ENCODE data around the gene KDM3A. TPM values are rescaled to one million over a fixed set of nuclear protein-coding genes. Genes with fewer than 3 reads are reported as not detected.

Gene KDM3A
- total and polyA plus RNA-seq, 2 of the 8 experiments (the other 6 are each of a cell fraction or from before 2014, with no cell fraction given), result 15.8 to 29.2 TPM

DNA sequence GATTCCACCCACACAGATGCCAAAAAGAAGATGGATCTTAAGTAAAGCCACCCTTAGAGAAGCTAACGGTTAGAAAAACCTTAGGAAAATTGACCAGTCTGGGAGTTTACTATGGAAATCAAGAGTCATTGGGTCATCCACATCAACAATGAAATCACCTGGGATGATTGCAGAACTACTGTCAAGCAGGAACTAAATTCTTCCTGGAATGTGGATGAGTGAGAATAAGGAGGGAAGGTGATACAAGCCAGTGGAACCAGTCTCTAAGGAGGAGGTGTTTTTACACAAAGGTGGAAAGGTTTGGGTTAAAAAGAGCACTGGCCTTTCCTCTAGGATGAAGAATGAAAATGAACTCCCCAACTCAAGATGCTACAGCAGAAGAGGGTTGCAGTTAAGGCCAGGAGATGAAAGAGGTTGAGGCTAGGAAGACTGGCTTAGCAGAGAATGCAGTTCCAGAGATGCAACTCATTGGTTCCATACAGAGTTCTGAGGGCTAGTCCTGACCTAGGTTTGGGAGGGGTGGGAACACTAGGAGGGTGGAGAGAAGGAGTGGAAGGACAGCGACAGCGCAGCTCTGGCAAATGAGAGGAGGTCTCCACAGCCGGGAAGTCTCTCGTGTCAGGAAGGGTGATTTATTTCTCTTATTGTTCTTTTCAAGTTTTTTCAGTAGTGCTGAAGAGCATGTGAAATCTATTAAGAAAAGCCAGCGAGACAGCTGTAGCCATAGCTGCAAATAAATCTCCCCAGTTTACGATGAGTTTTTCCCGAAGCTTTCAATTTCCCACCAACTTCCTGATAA is 27.7 kb upstream of the KDM3A start (continued):
- TF ChIP-seq, protein P1, sequence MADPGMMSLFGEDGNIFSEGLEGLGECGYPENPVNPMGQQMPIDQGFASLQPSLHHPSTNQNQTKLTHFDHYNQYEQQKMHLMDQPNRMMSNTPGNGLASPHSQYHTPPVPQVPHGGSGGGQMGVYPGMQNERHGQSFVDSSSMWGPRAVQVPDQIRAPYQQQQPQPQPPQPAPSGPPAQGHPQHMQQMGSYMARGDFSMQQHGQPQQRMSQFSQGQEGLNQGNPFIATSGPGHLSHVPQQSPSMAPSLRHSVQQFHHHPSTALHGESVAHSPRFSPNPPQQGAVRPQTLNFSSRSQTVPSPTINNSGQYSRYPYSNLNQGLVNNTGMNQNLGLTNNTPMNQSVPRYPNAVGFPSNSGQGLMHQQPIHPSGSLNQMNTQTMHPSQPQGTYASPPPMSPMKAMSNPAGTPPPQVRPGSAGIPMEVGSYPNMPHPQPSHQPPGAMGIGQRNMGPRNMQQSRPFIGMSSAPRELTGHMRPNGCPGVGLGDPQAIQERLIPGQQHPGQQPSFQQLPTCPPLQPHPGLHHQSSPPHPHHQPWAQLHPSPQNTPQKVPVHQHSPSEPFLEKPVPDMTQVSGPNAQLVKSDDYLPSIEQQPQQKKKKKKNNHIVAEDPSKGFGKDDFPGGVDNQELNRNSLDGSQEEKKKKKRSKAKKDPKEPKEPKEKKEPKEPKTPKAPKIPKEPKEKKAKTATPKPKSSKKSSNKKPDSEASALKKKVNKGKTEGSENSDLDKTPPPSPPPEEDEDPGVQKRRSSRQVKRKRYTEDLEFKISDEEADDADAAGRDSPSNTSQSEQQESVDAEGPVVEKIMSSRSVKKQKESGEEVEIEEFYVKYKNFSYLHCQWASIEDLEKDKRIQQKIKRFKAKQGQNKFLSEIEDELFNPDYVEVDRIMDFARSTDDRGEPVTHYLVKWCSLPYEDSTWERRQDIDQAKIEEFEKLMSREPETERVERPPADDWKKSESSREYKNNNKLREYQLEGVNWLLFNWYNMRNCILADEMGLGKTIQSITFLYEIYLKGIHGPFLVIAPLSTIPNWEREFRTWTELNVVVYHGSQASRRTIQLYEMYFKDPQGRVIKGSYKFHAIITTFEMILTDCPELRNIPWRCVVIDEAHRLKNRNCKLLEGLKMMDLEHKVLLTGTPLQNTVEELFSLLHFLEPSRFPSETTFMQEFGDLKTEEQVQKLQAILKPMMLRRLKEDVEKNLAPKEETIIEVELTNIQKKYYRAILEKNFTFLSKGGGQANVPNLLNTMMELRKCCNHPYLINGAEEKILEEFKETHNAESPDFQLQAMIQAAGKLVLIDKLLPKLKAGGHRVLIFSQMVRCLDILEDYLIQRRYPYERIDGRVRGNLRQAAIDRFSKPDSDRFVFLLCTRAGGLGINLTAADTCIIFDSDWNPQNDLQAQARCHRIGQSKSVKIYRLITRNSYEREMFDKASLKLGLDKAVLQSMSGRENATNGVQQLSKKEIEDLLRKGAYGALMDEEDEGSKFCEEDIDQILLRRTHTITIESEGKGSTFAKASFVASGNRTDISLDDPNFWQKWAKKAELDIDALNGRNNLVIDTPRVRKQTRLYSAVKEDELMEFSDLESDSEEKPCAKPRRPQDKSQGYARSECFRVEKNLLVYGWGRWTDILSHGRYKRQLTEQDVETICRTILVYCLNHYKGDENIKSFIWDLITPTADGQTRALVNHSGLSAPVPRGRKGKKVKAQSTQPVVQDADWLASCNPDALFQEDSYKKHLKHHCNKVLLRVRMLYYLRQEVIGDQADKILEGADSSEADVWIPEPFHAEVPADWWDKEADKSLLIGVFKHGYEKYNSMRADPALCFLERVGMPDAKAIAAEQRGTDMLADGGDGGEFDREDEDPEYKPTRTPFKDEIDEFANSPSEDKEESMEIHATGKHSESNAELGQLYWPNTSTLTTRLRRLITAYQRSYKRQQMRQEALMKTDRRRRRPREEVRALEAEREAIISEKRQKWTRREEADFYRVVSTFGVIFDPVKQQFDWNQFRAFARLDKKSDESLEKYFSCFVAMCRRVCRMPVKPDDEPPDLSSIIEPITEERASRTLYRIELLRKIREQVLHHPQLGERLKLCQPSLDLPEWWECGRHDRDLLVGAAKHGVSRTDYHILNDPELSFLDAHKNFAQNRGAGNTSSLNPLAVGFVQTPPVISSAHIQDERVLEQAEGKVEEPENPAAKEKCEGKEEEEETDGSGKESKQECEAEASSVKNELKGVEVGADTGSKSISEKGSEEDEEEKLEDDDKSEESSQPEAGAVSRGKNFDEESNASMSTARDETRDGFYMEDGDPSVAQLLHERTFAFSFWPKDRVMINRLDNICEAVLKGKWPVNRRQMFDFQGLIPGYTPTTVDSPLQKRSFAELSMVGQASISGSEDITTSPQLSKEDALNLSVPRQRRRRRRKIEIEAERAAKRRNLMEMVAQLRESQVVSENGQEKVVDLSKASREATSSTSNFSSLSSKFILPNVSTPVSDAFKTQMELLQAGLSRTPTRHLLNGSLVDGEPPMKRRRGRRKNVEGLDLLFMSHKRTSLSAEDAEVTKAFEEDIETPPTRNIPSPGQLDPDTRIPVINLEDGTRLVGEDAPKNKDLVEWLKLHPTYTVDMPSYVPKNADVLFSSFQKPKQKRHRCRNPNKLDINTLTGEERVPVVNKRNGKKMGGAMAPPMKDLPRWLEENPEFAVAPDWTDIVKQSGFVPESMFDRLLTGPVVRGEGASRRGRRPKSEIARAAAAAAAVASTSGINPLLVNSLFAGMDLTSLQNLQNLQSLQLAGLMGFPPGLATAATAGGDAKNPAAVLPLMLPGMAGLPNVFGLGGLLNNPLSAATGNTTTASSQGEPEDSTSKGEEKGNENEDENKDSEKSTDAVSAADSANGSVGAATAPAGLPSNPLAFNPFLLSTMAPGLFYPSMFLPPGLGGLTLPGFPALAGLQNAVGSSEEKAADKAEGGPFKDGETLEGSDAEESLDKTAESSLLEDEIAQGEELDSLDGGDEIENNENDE (IDR thresholded peaks at IDR 0.05; ENCODE audit: insufficient replicate concordance, low read length), result no peak
- TF ChIP-seq PHF8 (conservative IDR thresholded peaks at IDR 0.05; ENCODE audit: low read depth, low read length) (no peak), MAFK (IDR thresholded peaks at IDR 0.05; ENCODE audit: low read depth, low read length) (no peak), EZH2 (IDR thresholded peaks at IDR 0.05; ENCODE audit: low read depth, low read length, severe bottlenecking) (no peak)
- TF ChIP-seq, protein P2, sequence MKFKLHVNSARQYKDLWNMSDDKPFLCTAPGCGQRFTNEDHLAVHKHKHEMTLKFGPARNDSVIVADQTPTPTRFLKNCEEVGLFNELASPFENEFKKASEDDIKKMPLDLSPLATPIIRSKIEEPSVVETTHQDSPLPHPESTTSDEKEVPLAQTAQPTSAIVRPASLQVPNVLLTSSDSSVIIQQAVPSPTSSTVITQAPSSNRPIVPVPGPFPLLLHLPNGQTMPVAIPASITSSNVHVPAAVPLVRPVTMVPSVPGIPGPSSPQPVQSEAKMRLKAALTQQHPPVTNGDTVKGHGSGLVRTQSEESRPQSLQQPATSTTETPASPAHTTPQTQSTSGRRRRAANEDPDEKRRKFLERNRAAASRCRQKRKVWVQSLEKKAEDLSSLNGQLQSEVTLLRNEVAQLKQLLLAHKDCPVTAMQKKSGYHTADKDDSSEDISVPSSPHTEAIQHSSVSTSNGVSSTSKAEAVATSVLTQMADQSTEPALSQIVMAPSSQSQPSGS (IDR thresholded peaks at IDR 0.05; ENCODE audit: low read length), result no peak
